GM12873 (cell line): Measurements from ENCODE around the gene UCK2.

Source experiments
- CTCF ChIP-seq: IDR thresholded peaks from 2 replicates; pipeline ENCODE4 v1.5.1; 2012; ENCODE audit warnings: low read depth, mild to moderate bottlenecking, moderate library complexity, low read length, control low read depth; ENCODE audit not compliant: insufficient read depth; ENCODE audit errors: missing control alignments

UCK2 gene

DNA sequence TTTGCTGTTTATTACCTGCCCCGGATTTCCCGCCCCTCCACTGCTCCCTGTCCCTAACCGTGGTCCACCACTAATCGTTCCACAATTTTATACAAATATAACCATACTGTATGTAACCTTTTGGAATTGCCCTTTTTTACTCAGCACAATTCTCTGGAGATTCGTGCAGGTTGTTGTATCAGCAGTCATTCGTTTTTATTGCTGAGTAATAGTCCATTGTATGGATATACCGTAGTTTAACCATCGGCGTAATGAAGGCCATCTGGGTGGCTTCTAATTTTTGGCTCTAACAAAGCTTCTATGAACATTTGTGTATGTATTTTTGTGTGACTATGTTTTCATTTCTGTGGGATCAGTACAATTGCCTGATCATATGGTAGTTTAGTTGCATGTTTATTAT lies 50.0 kb downstream of the UCK2 start:
- TF ChIP-seq CTCF, result no peak

DNA sequence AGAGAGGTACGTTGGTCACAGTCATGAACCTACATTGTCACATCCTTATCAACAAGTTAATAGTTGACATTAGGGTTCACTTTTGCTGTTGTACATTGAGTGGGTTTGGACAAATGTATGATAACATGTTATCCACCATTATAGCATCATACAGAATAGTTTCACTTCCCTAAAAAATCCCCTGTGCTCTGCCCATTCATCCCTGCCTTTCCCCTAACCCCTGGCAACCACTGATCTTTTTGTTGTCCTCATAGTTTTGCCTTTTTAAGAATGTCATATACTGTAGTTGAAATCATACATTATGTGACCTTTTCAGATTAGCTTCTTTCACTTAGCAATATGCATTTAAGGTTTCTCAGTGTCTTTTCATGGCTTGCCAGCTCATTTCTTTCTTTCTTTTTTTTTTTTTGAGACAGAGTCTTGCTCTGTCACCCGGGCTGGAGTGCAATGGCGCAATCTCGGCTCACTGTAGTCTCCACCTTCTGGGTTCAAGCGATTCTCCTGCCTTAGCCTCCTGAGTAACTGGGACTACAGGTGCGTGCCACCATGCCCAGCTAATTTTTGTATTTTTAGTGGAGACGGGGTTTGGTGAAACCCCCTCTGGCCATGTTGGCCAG lies 50.6 kb downstream of the UCK2 start:
- TF ChIP-seq CTCF, result no peak

GRCh38 chr1:165879946-165880345 lies 52.5 kb downstream of the UCK2 start:
- no peak for TF ChIP-seq CTCF

- TF ChIP-seq CTCF, result no peak
Observed at GRCh38 chr1:165880993-165881392, 53.6 kb downstream of the UCK2 start.

DNA sequence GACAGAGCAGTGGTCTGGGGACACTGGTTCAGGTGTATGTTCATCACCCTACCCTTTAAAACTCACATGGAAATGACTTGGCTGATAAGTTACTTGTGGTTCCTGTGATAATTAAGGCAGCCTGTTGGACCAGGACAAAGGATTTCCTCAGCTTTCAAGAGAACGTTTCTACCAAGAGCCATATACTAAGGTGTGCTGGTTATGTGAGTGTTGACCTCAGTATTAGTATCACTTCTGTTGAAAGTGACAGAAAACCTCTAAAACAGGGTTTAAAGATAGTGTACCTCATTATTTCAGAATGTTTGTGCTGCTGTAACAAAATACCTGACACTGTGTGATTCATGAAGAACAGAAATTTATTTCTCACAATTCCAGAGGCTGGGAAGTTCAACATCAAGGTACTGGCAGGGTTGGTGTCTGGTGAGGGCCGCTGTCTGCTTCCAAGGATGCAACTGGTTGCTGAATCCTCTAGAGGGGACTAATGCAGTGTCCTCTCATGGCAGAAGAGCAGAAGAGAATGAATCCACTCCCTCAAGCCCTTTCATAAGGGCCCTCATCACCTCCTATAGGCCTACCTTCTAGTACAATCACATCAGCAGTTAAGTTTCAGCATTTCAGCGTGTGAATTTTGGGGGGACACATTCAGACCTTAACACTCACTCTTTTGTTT lies 54.9 kb downstream of the UCK2 start:
- no peak for TF ChIP-seq CTCF

DNA sequence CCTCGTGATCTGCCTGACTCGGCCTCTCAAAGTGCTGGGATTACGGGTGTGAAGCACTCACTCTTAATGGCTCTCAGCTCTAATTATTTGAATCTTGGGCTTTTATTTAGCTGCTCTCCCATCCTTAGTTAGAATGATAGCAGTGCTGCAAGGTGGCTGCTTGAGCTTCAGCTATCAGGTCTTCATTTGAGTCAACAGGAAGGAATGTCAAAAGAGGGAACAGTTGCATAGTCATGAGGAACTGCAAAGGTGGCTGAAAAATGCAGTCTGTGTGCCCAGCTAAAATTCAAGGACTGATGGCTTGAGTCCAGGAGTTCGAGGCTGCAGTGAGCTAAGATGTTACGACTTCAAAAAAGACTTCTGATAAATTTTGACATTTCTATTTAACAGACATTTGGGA lies 55.6 kb downstream of the UCK2 start:
- no peak for TF ChIP-seq CTCF

DNA sequence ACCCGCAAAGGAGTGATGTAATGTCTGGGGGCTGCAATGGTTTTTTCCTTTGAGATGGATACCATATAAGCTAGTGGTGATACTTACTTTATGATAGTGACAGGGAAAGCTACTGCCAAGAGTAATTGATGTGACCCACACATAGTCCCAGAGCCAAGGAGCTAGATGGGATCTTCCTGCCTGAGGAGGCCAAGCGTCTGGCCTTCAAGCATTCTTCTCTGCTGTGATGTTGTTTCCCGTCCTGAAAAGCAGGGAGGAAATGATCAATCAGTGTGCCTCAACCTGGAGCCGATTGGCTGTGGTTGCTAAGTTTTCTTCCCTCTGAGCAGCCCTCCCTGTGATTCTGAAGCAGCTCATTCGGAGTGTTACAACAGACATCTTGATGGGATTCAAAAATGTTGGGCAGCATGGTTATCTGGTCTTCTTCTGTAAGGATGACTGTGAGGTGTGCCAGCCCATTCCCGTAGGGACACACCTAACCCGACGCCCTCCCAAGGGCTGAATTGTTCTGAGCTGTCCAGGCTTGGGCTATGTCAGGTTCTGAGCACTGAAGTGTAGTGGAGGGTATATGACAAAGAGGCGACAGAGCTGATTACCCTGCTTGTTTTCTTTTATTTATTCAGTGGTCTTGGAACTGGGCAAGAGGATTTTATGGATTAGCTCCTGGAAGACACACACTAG lies 56.7 kb downstream of the UCK2 start:
- no peak for TF ChIP-seq CTCF
